Sigmoid colon (tissue), 4 donors: Measurements from ENCODE around the gene KIF13A.

Source experiments
- POLR2A ChIP-seq, 2 donors: fragments of 450-650 bp; IDR thresholded peaks; one replicate each; pipeline ENCODE4 v1.6.1; 2016; ENCODE audit warnings: antibody characterized with exemption in 2 of 2, mild to moderate bottlenecking in 2 of 2, moderate library complexity in 2 of 2
- POLR2AphosphoS5 ChIP-seq, 4 donors: sonication (generic); formaldehyde crosslinking; IDR thresholded peaks; one replicate each; pipeline ENCODE4 v1.6.1; 2017; ENCODE audit warnings: antibody characterized with exemption in 4 of 4

DNA sequence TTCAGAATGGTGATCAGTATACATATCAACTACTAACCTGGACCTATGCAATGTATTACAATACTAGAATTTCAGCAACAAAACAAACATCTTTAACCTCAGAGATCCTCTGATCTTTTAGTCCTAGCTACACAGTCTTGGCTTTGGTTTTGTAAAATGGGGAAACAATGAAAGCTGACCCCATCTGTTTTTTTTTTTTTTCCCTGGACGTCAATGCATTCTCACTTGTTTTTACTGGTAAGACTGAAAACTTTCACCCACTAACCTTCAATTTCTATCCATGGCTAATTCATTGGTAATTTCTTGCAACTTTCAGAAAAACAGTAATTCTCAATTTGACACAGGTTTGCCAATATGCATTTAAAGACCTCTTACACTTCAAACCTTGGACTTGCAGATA lies 3.0 kb downstream of the KIF13A start:
- TF ChIP-seq POLR2AphosphoS5 (IDR thresholded peaks at IDR 0.05) (no peak), POLR2A (IDR thresholded peaks at IDR 0.05) (no peak)
